SK-N-MC (cell line): Measurements from ENCODE around the gene VSIR.

Experiments
- EZH2 ChIP-seq: fragments of 200-600 bp; sonication (generic); IDR thresholded peaks from one replicate; pipeline ENCODE4 v1.6.1; 2017; ENCODE audit warnings: antibody characterized with exemption
- POLR2AphosphoS5 ChIP-seq: IDR thresholded peaks from 2 replicates; pipeline ENCODE4 v1.6.1; 2012; ENCODE audit warnings: mild to moderate bottlenecking, low read depth, low read length, borderline replicate concordance

- TF ChIP-seq EZH2 = no peak
- no peak for TF ChIP-seq POLR2AphosphoS5
Observed at GRCh38 chr10:71700731-71701368, 72.5 kb downstream of the VSIR start.
